AML-193 (cell line): ENCODE data around the gene WDR70.
"Not testable (repeated sequence)": the region's sequence is repeated elsewhere in the genome, so short reads cannot be mapped to it uniquely, and the experiment has no call there.

Experiments
- DNase-seq, 2 experiments: peaks; one replicate each; lab custom pipeline; 2025; lab: John Stamatoyannopoulos, UW

WDR70 gene

GRCh38 chr5:37517686-37518085, 138.6 kb downstream of the WDR70 start:
- no peak for DNase-seq

GRCh38 chr5:37518356-37518755, 139.2 kb downstream of the WDR70 start:
- not testable (repeated sequence) for DNase-seq

GRCh38 chr5:37519304-37519703, 140.2 kb downstream of the WDR70 start:
- no peak for DNase-seq

- no peak for DNase-seq
These were observed 140.7 kb downstream of the WDR70 start for GRCh38 chr5:37519807-37520206.

GRCh38 chr5:37520811-37521210, 141.7 kb downstream of the WDR70 start:
- DNase-seq, result no peak

- DNase-seq, result no peak
These were observed 154.0 kb downstream of the WDR70 start for GRCh38 chr5:37532976-37533740.

- DNase-seq, result no peak
These were observed 154.7 kb downstream of the WDR70 start for GRCh38 chr5:37533851-37534250.

GRCh38 chr5:37539459-37539858, 160.3 kb downstream of the WDR70 start:
- no peak for DNase-seq

GRCh38 chr5:37543216-37543615, 164.1 kb downstream of the WDR70 start:
- DNase-seq, result no peak

- no peak for DNase-seq
These were observed 170.3 kb downstream of the WDR70 start for GRCh38 chr5:37549411-37549810.

- no peak for DNase-seq
These were observed 173.0 kb downstream of the WDR70 start for GRCh38 chr5:37552161-37552560.

GRCh38 chr5:37552770-37553719, 173.9 kb downstream of the WDR70 start:
- peak; percentile 48 to 61 for DNase-seq

GRCh38 chr5:37553720-37554404, 174.7 kb downstream of the WDR70 start:
- DNase-seq, result no peak

- DNase-seq, result no peak
These were observed 175.3 kb downstream of the WDR70 start for GRCh38 chr5:37554405-37554739.

- peak; percentile 5 to 30 for DNase-seq
These were observed 175.8 kb downstream of the WDR70 start for GRCh38 chr5:37554938-37555337.

- DNase-seq, result peak; percentile 22 to 63
These were observed 178.7 kb downstream of the WDR70 start for GRCh38 chr5:37557734-37558293.

GRCh38 chr5:37565062-37565670, 186.0 kb downstream of the WDR70 start:
- no peak for DNase-seq

- DNase-seq, result no peak
These were observed 188.4 kb downstream of the WDR70 start for GRCh38 chr5:37567566-37567965.

GRCh38 chr5:37568018-37568753, 189.1 kb downstream of the WDR70 start:
- no peak for DNase-seq

GRCh38 chr5:37568893-37569292, 189.8 kb downstream of the WDR70 start:
- peak in 1 of 2 experiments; percentile 16 for DNase-seq

GRCh38 chr5:37569466-37569865, 190.3 kb downstream of the WDR70 start:
- no peak for DNase-seq
